GM13977 (cell line): ENCODE measurements around the gene SPG7.

Experiments
- DNase-seq: peaks from one replicate; pipeline ENCODE4 v3.0.0; 2012; ENCODE audit warnings: low spot score
- in situ Hi-C: fragments of 300-500 bp; cut with MboI; formaldehyde crosslinking; loops from one replicate; pipeline ENCODE4 v1.12.0; 2022; ENCODE audit warnings: low sequenced_read_pairs, low pct_unique_long_range_greater_than_20kb, mixed read lengths, inconsistent platforms; ENCODE audit not compliant: unreplicated experiment
- TF ChIP-seq, protein P1 (sequence below): IDR thresholded peaks from 2 replicates; pipeline ENCODE4 v1.5.1; 2012; ENCODE audit warnings: mild to moderate bottlenecking, control low read depth; ENCODE audit not compliant: insufficient read depth; ENCODE audit errors: extremely low read depth, missing control alignments

Gene SPG7

GRCh38 chr16:89602273-89602951 lies 94.2 kb downstream of the SPG7 start:
- DNase-seq = peak; percentile 74
- in situ Hi-C loops = no loop called here
- TF ChIP-seq, protein P1, sequence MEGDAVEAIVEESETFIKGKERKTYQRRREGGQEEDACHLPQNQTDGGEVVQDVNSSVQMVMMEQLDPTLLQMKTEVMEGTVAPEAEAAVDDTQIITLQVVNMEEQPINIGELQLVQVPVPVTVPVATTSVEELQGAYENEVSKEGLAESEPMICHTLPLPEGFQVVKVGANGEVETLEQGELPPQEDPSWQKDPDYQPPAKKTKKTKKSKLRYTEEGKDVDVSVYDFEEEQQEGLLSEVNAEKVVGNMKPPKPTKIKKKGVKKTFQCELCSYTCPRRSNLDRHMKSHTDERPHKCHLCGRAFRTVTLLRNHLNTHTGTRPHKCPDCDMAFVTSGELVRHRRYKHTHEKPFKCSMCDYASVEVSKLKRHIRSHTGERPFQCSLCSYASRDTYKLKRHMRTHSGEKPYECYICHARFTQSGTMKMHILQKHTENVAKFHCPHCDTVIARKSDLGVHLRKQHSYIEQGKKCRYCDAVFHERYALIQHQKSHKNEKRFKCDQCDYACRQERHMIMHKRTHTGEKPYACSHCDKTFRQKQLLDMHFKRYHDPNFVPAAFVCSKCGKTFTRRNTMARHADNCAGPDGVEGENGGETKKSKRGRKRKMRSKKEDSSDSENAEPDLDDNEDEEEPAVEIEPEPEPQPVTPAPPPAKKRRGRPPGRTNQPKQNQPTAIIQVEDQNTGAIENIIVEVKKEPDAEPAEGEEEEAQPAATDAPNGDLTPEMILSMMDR = no peak

DNA sequence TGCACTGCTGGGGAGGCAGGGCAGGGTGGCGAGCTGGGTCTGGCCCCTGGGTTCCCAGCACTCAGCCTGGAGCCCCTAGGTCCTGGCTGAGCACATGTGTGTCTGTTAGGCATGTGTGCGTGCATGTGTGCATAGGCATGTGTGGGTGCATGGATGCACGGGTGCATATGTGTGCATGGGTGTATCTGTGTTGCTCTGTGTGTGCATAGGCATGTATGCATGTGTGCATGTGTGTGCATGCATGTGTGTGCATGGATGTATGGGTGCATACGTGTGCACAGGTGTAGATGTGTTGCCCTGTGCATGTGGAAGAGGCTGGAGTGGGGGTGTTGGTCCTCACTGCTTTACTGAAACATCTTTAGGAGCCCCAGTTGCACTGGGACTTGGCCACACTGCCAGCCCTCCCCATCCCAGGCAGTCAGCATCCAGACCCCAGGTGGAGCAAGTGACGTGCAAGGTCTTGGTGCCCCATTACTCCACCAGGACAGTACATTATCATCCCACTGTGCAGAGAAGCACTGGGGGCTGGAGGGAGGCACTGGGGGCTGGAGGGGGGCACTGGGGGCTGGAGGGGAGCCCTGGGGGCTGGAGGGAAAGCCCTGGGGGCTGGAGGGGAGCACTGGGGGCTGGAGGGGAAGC lies 94.9 kb downstream of the SPG7 start:
- in situ Hi-C loops = no loop called here

DNA sequence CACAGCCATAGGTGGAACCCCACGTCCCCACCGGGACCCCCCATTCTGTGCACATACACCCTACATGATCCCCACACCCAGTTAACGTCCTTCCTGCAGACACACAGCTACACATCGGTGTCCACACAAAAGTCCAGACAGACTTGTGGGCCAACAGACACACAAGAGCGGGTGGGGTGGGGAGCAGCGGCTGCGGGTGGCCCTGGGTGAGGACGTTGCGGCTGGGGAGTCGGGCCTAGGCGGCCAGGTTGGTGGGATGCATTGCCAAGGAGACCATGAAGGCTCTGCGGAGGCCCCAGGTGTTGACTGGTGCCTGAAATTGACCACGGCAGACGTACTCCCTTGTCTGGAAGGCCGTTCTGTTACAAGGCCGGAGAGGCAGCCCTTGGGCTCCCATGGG lies 96.6 kb downstream of the SPG7 start:
- TF ChIP-seq, protein P1 = no peak
- no peak for DNase-seq
- in situ Hi-C loops = no loop called here

More for the DNA sequence above, 94.9 kb downstream of the SPG7 start:
- no peak for DNase-seq
- TF ChIP-seq, protein P1 = no peak

- TF ChIP-seq, protein P1 = no peak
- in situ Hi-C loops = no loop called here
- no peak for DNase-seq
These were observed 97.2 kb downstream of the SPG7 start for GRCh38 chr16:89605186-89605970.

- in situ Hi-C loops = no loop called here
- TF ChIP-seq, protein P1 = no peak
- DNase-seq = no peak
These were observed 97.8 kb downstream of the SPG7 start for GRCh38 chr16:89606006-89606405.
